ENCODE results near the gene VGLL4.

Gene VGLL4

GRCh38 chr3:11507719-11508118 lies 136.0 kb downstream of the VGLL4 start:
- DNase-seq (ENCODE audit: low read depth in 2 of 2) = no peak

All from stimulated activated CD8-positive, alpha-beta memory T cell treated with anti-CD3 and anti-CD28 coated beads, Interleukin-7, amount 100 ng/mL, for 1 hour (primary cell).